ENCODE data around the gene XNDC1N.
A peak's percentile ranks its signal among the peaks of the same experiment; 100 is the strongest.
"Not testable (repeated sequence)": the region's sequence is repeated elsewhere in the genome, so short reads cannot be mapped to it uniquely, and the experiment has no call there.

Gene XNDC1N

DNA sequence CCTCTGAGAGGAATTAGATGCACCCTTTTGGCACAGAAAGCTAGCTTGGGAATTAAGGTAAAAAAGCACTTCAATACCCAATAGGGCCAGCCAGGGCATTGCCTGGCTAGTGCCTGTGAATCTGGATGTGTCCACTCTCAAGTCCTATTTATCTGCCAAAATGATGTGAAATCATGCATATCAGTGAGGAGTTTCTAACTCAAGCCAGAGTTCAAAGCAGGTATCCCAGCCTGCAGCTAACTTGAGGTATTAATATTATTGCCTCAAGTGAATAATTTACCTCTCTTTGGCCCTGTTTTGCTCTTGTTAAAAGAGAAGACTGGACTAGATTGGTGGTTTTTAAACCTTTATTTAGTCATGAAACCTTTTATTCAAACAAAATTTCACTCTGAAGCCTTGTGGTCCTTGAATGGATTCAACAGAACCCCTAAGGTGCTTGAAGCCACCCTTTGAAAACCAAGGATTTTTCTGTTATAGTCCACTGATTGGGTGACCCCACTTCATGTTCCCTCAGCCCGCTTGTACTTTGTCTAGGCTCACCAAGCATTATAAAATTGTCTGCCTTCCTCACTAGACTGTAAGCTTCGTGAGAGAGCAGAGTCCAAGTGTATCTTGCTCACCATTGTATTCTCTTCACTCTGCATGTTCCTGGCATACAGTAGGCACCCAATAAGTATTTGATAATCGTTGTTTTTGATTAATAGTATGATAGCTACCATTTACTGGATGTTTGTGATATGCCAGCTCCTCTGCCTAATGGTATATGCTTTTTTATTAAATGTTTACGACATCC lies 4.9 kb upstream of the XNDC1N start:
- no peak for DNase-seq (ENCODE audit: low read depth in 1 of 2, low spot score in 1 of 2)

DNA sequence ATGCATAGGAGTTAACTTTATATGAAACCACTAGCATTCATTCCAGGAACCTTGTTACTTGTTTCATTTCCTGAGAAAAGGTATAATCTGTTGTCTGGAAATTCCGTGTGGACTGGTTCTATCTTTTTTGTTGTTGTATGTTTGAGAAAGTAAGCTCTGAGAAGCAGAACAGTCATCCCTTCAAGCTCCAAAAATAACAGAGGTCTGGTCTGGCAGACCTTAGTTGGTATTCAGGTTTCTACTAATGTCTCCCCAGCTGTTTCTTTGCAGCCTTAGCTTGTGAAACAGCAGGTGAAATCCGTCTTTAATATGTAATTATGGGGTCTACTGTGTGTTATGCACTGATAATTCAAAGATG lies 2.8 kb upstream of the XNDC1N start:
- DNase-seq (ENCODE audit: low read depth in 1 of 2, low spot score in 1 of 2), result no peak

DNA sequence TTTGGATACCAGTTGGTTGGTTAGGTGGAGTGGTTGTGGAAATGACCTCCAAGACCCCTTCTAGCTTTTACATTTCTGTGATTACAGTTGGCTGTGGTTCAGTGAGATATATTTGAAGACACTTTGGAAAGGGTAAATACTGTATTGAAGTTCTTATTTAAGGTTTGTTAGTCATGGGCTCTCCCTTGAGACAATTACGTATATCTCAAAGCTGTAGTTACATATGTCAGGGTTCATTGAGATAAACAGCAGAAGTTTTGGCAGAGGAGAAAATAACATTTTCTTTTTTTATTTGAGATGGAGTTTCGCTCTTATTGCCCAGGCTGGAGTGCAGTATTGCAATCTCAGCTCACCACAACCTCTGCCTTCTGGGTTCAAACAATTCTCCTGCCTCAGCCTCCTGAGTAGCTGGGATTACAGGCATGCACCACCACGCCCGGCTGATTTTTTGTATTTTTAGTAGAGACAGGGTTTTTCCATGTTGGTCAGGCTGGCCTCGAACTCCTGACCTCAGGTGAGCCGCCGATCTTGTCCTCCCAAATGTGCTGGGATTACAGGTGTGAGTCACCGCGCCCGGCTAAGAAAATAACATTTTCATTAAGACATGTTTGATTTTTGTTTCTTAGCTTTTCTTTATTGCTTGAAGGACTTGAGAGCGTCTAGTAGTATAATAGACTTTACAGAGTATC lies 2.3 kb upstream of the XNDC1N start:
- DNase-seq (ENCODE audit: low read depth in 1 of 2, low spot score in 1 of 2), result no peak

DNA sequence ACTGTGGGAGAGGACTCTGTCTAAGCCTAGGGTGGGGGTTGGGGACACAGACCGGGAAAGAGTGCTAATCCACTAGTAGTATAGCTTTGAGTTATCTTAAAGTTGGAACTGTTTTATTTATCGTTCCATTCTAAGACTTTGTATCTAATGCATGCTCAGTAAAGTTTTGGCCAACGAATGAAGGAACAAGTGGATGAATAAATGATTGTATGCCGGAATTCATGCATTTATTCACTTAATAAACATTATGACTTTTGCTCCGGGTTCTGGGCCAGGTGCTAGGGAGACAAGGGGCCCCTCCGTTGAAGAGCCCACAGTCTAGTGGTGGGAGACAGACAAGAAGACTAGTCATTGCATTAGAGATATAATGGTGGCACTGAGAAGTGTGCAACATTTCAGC lies 1.1 kb upstream of the XNDC1N start:
- no peak for DNase-seq (ENCODE audit: low read depth in 1 of 2, low spot score in 1 of 2)

DNA sequence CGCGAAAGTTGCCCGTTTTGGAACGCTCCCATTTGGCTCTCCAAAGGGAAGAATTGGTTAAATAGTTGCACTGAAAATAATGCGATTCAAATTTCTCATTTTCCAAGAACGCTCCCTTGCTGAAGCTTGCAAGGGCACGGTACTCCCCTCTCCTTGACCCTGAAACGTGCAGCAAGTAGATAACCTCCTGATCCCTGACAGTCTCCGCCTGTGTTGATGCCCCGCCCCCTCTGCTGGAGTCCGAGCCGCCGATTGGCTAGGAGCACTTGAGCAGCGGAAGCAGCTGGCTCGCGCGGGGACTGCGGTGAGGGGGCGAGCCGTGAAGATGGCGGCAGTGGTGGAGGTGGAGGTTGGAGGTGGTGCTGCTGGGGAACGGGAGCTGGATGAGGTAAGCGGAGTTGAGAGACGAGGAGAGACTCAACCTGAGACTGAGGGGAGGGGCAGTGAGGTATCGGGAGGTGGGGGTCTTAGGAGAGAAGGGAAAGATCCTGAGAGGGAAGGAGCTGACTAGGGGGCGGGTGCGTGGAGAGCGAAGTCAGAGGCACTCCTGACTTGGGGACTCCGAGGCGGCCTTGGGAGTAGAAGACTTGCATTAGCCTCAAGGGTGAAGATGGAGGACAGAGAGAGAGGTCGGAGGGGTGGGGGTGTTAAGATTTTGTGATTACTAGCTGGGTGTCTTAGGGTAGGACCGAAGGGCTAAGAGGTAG lies 496 bp upstream of the XNDC1N start, which contains the start of gene RNF121:
TSS of gene RNF121 (plus strand) at position 310 of the 707 bp plus-strand sequence. CDS start at position 326, 16 bp downstream.
- DNase-seq (ENCODE audit: low read depth in 1 of 2, low spot score in 1 of 2), result peak; percentile 93 to 97

DNA sequence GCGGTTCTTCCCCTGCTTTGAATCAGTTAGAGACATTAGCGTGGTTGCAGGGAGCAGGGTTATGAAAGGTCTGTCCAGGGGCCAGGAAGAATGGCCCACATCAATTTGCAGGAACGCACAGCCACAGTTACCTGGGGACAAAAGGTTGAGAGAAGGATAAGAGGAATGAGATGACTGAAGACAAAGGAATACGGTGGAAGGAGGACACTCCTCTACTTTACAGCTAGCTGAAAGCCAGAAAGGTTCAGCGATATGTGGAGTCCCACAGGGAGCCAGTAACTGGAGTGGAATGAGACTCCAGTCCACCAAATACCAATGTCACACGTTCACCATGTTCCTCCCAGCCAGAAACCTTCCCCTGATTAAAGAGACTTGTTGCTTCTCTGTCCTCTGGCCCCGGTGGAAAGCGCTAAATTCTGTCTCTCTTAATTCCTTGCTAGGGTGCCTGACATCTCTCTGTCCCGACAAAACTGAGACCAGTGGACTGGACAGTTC lies 10.7 kb downstream of the XNDC1N start:
- no peak for DNase-seq (ENCODE audit: low read depth in 1 of 2, low spot score in 1 of 2)

DNA sequence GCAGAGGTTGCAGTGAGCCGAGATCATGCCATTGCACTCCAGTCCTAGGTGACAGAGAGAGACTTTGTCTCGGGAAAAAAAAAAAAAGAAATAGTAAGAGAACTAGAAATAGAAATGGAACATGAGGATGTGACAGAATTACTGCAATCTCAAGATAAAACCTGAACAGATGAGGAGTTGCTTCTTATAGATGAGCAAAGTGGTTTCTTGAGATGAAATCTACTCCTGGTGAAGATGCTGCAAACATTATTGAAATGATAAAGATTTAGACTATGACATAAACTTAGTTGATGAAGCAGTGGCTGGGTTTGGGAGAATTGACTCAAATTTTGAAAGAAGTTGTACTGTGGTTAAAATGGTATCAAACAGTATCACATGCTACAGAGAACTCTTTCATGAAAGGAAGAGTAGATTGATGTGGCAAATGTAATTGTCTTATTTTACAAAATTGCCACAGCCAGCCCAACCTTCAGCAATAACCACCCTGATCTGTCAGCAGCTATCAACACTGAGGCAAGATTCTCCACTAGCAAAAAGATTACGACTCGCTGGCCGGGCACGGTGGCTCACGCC lies 13.7 kb downstream of the XNDC1N start:
- no peak for DNase-seq (ENCODE audit: low read depth in 1 of 2, low spot score in 1 of 2)

DNA sequence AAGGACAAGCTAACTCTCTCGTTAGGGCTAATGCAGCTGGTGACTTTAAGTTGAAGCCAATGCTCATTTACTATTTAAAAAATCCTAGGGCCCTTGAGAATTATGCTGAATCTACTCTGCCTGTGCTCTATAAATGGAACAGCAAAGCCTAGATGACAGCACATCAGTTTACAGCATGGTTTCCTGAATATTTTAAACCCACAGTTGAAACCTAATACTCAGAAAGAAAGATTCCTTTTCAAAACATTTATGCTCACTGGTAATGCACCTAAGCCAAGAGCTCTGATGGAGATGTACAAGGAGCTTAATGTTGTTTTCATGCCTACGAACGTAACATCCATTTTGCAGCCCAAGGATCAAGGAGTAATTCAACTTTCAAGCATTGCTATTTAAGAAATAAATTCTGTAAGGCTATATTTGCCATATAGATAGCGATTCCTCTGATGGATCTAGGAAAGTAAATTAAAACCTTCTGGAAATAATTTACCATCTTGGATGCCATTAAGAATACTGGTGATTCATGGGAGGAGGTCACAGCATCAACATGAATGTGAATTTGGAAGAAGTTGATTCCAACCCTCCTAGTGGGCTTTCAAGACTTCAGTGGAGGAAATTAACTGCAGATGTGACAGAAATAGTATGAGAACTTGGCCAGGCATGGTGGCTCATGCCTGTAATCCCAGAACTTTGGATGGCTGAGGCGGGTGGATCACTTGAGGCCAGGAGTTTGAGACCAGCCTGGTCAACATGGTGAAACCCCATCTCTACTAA lies 14.5 kb downstream of the XNDC1N start:
- no peak for DNase-seq (ENCODE audit: low read depth in 1 of 2, low spot score in 1 of 2)

DNA sequence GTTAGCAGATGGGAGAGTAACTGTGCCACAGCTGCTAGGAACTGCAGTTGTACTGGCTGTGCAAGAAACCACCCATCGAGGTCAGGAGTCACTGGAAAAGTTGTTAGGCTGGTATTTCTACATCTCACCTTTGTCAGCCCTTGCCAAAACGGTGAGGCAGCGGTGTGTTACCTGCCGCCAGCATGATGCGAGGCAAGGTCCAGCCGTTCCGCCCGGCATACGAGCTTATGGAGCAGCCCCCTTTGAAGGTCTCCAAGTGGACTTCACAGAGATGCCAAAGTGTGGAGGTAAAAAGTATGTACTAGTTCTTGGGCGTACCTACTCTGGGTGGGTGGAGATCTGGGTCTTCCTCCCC lies 16.4 kb downstream of the XNDC1N start:
- DNase-seq (ENCODE audit: low read depth in 1 of 2, low spot score in 1 of 2), result not testable (repeated sequence)

DNA sequence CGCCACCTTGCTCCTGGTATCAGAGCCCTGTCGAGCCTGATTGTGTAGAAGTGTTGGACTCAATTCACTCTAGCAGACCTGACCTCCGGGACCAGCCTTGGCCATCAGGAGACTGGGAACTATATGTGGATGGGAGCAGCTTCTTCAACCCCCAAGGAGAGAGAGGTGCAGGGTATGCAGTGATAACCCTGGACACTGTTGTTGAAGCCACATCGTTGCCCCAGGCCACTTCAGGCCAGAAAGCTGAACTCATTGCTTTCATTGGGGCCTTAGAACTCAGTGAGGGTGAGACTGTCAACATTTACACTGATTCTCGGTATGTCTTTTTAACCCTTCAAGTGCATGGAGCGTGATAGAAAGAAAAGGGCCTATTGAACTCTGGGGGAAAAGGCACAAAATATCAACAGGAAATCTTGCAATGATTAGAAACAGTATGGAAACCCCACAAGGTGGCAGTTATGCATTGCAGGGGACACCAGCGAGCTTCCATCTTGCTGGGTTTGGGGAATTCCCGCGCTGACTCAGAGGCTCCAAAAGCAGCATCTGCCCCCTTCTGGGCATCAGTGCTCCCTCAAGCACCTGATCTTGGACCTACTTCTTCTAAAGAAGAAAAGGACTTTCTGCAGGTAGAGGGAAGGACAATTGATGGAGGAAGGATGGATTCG lies 16.9 kb downstream of the XNDC1N start:
- peak; percentile 45 to 72 for DNase-seq (ENCODE audit: low read depth in 1 of 2, low spot score in 1 of 2)

DNA sequence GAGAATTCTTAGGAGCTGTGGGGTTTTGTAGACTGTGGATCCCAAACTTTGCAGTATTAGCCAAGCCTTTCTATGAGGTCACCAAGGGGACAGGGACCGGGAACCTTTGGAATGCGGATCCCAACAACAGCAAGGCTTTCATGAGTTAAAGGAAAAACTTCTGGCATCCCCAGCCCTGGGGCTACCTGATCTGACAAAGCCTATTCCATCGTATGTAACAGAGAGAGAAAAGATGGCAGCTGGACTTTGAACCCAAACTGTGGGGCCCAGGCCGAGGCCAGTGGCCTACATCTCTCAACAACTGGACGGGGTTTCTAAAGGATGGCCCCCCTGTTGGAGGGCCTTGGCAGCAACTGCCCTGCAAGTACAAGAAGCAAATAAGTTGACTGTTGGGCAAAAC lies 17.6 kb downstream of the XNDC1N start:
- DNase-seq (ENCODE audit: low read depth in 1 of 2, low spot score in 1 of 2), result not testable (repeated sequence)

DNA sequence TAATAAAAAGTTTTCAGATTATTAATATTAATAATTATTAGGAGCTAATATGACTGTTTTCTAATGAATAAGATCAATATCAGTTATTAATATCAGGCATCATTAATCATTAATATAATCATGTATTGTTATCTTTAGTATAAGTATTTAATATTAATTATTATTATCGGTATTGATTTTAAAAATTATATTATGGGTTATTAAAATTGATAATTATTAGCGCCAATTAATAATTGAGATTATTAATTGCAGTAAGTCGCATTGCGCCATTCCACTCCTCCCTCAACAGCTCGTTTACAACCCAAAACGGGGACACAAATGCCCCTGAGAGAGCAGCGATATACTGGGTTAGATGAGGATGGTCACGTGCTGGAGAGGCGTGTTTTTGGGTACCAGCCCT lies 20.2 kb downstream of the XNDC1N start:
- no peak for DNase-seq (ENCODE audit: low read depth in 1 of 2, low spot score in 1 of 2)

DNA sequence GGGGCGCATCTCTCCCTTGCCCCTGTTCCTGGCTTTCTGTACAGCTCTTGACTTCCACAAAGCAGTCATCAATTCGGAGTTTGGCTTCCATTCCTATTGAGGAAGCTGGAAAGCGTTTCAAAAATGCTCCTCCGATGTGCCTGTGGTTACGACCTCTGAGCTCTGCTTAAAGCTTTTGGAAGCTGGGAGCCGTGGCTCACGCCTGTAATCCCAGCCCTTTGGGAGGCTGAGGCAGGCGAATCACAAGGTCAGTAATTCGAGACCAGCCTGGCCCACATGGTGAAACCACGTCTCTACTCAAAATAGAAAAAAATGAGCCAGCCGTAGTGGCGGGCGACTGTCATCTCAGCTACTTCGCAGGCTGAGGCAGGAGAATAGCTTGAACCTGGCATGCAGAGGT lies 27.3 kb downstream of the XNDC1N start:
- not testable (repeated sequence) for DNase-seq (ENCODE audit: low read depth in 1 of 2, low spot score in 1 of 2)

DNA sequence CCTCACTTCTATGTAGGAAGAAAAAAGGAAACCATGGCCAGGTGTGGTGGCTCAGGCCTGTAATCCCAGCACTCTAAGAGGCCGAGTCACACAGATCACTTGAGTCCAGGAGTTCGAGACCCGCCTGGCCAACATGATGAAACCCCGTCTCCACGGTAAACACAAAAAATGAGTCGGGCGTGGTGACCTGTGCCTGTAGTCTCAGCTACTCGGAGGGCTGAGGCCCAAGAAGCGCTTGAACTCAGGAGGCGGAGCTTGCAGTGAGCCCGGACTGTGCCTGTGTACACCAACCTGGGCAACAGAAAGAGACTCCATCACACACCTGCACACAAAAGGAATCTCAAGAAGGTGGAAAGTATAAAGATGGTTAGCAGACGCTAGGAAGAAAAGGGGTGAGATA lies 32.4 kb downstream of the XNDC1N start:
- DNase-seq (ENCODE audit: low read depth in 1 of 2, low spot score in 1 of 2), result no peak

DNA sequence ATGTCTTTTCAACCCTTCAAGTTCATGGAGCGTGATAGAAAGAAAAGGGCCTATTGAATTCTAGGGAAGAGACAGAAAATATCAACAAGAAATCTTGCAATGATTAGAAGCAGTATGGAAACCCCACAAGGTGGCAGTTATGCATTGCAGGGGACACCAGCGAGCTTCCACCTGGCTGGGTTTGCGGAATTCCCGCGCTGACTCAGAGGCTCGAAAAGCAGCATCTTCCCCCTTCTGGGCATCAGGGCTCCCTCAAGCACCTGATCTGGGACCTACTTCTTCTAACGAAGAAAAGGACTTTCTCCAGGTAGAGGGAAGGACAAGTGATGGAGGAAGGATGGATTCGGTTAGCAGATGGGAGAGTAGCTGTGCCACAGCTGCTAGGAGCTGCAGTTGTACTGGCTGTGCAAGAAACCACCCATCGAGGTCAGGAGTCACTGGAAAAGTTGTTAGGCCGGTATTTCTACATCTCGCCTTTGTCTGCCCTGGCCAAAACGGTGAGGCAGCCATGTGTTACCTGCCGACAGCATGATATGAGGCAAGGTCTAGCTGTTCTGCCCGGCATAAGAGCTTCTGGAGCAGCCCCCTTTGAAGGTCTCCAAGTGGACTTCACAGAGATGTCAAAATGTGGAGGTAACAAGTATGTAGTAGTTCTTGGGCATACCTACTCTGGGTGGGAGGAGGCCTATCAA lies 39.1 kb downstream of the XNDC1N start:
- DNase-seq (ENCODE audit: low read depth in 1 of 2, low spot score in 1 of 2), result not testable (repeated sequence)

DNA sequence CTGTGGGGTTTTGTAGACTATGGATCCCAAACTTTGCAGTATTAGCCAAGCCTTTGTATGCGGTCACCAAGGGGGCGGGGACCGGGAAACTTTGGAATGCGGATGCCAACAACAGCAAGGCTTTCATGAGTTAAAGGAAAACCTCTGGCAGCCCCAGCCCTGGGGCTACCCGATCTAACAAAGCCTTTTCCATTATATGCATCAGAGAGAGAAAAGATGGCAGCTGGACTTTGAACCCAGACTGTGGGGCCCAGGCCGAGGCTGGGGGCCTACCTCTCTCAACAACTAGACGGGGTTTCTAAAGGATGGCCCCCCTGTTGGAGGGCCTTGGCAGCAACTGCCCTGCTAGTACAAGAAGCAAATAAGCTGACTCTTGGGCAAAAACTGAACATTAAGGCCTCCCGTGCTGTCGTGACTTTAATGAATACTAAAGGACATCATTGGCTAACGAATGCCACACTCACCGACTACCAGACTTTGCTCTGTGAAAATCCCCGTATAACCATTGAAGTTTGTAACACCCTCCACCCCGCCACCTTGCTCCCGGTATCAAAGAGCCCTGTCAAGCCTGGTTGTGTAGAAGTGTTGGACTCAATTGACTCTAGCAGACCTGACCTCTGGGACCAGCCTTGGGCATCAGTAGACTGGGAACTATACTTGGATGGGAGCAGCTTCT lies 39.9 kb downstream of the XNDC1N start:
- DNase-seq (ENCODE audit: low read depth in 1 of 2, low spot score in 1 of 2), result not testable (repeated sequence)

DNA sequence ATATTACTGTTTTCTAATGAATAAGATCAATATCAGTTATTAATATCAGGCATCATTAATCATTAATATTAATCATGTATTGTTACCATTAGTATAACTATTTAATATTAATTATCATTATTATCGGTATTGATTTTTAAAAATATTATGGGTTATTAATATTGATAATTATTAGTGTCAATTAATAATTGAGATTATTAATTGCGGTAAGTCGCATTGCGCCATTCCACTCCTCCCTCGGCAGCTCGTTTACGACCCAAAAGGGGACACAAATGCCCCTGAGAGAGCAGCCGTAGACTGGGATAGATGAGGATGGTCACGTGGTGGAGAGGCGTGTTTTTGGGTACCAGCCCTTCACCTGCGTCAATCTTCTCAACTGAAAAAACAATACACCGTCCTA lies 42.6 kb downstream of the XNDC1N start:
- not testable (repeated sequence) for DNase-seq (ENCODE audit: low read depth in 1 of 2, low spot score in 1 of 2)
